Ascending aorta (tissue), 2 donors: ENCODE measurements around the gene ABCC4. TPM values are rescaled to one million over a fixed set of nuclear protein-coding genes. Genes with fewer than 3 reads are reported as not detected.

Experiments
- DNase-seq, 2 donors: peaks; one replicate each; pipeline ENCODE4 v3.0.0-alpha.2; 2019; ENCODE audit warnings: low spot score in 2 of 2
- H3K27ac ChIP-seq, 2 donors: fragments of 200-600 bp; sonication (generic); one replicate each; pipeline ENCODE4 v1.5.1; 2016 to 2017; ENCODE audit warnings: mild to moderate bottlenecking in 1 of 2
- H3K27me3 ChIP-seq: fragments of 200-600 bp; sonication (generic); one replicate; pipeline ENCODE4 v1.5.1; 2017
- H3K36me3 ChIP-seq, 2 donors: fragments of 200-600 bp; sonication (generic); one replicate each; pipeline ENCODE4 v1.5.1; 2016
- H3K4me1 ChIP-seq, 2 donors: fragments of 200-600 bp; sonication (generic); one replicate each; pipeline ENCODE4 v1.5.1; 2016 to 2017; ENCODE audit warnings: mild to moderate bottlenecking in 1 of 2
- H3K4me3 ChIP-seq, 2 donors: fragments of 200-600 bp; sonication (generic); one replicate each; pipeline ENCODE4 v1.5.1; 2016 to 2017; ENCODE audit warnings: mild to moderate bottlenecking in 1 of 2
- H3K9me3 ChIP-seq, 2 donors: fragments of 200-600 bp; sonication (generic); one replicate each; pipeline ENCODE4 v1.5.1; 2016
- CTCF ChIP-seq, 3 experiments: fragments of 200-600 bp in 2 of 3; fragments of 450-650 bp in 1 of 3; sonication (generic) in 2 of 3; IDR thresholded peaks; one replicate each; pipeline ENCODE4 v1.5.1; 2016 to 2019; ENCODE audit warnings: antibody characterized with exemption in 3 of 3, mild to moderate bottlenecking in 1 of 3, moderate library complexity in 1 of 3
- intact Hi-C: fragments of 100-400 bp; cut with DNase I; formaldehyde crosslinking; loops from one replicate; pipeline ENCODE4 v1.15.1; 2023
- total RNA-seq: library from RNA; depleted of rRNA; stranded (reverse); fragments of >200 nt; gene quantifications from one replicate; pipeline ENCODE4 v1.1.0, GENCODE V29; 2016

ABCC4 gene
- total RNA-seq, 1 donor from 2014 or later: 6.7 TPM

- H3K4me3 ChIP-seq: no peak overlapping the region
- H3K36me3 ChIP-seq: no peaks in the 10 kb centered on the region
- no peaks in the 10 kb centered on the region for H3K9me3 ChIP-seq
- no peak overlapping the region for H3K27ac ChIP-seq
- intact Hi-C loops: no loop called here
- no peaks in the 10 kb centered on the region for H3K4me1 ChIP-seq
- TF ChIP-seq CTCF (IDR thresholded peaks at IDR 0.05): no peak
- no peaks in the 10 kb centered on the region for H3K27me3 ChIP-seq
- no peak for DNase-seq
Measured at GRCh38 chr13:95337597-95337996, 36.3 kb upstream of the ABCC4 start.

GRCh38 chr13:95335667-95336066 lies 34.4 kb upstream of the ABCC4 start:
- no peak overlapping the region for H3K4me3 ChIP-seq
- H3K27ac ChIP-seq: no peak overlapping the region
- no peaks in the 10 kb centered on the region for H3K4me1 ChIP-seq
- no peaks in the 10 kb centered on the region for H3K27me3 ChIP-seq
- DNase-seq: no peak
- intact Hi-C loops: no loop called here
- no peaks in the 10 kb centered on the region for H3K36me3 ChIP-seq
- no peaks in the 10 kb centered on the region for H3K9me3 ChIP-seq
- no peak for TF ChIP-seq CTCF (IDR thresholded peaks at IDR 0.05)

GRCh38 chr13:95328386-95328785 lies 27.1 kb upstream of the ABCC4 start:
- no peak overlapping the region for H3K27ac ChIP-seq
- no peaks in the 10 kb centered on the region for H3K9me3 ChIP-seq
- DNase-seq: no peak
- TF ChIP-seq CTCF (IDR thresholded peaks at IDR 0.05): no peak
- H3K27me3 ChIP-seq: no peaks in the 10 kb centered on the region
- no peak overlapping the region for H3K4me3 ChIP-seq
- intact Hi-C loops: no loop called here
- no peaks in the 10 kb centered on the region for H3K4me1 ChIP-seq
- H3K36me3 ChIP-seq: no peaks in the 10 kb centered on the region

- H3K27me3 ChIP-seq: no peaks in the 10 kb centered on the region
- TF ChIP-seq CTCF (IDR thresholded peaks at IDR 0.05): no peak
- intact Hi-C loops: no loop called here
- no peaks in the 10 kb centered on the region for H3K9me3 ChIP-seq
- H3K27ac ChIP-seq: no peak overlapping the region
- no peak for DNase-seq
- H3K36me3 ChIP-seq: no peaks in the 10 kb centered on the region
- no peaks in the 10 kb centered on the region for H3K4me1 ChIP-seq
- H3K4me3 ChIP-seq: no peak overlapping the region
Measured at GRCh38 chr13:95327190-95327589, 25.9 kb upstream of the ABCC4 start.

- no peak for DNase-seq
- H3K27ac ChIP-seq: no peak overlapping the region
- no peaks in the 10 kb centered on the region for H3K4me1 ChIP-seq
- H3K27me3 ChIP-seq: no peaks in the 10 kb centered on the region
- no peak overlapping the region for H3K4me3 ChIP-seq
- no peak for TF ChIP-seq CTCF (IDR thresholded peaks at IDR 0.05)
- H3K36me3 ChIP-seq: no peaks in the 10 kb centered on the region
- H3K9me3 ChIP-seq: no peaks in the 10 kb centered on the region
- intact Hi-C loops: no loop called here
Measured at GRCh38 chr13:95326695-95327094, 25.4 kb upstream of the ABCC4 start.

- intact Hi-C loops: no loop called here
- Histone ChIP-seq H3K9me3 (no peaks in the 10 kb centered on the region), H3K27me3 (no peaks in the 10 kb centered on the region)
Measured at GRCh38 chr13:95325485-95325884, 24.2 kb upstream of the ABCC4 start.

More at GRCh38 chr13:95325485-95325884, 24.2 kb upstream of the ABCC4 start:
- Histone ChIP-seq H3K36me3 (no peaks in the 10 kb centered on the region), H3K27ac (no peak overlapping the region), H3K4me3 (no peak overlapping the region), H3K4me1 (no peaks in the 10 kb centered on the region)
- no peak for DNase-seq
- TF ChIP-seq CTCF (IDR thresholded peaks at IDR 0.05): no peak
